GM21723 (cell line): ENCODE results near the gene FBLN1.

ENCODE experiments used
- ATAC-seq: cut with Tn5 transposase; IDR thresholded peaks from one replicate; pipeline ENCODE4 v1.9.1; 2021; ENCODE audit warnings: mild to moderate bottlenecking, moderate library complexity; ENCODE audit not compliant: unreplicated experiment

Gene FBLN1

GRCh38 chr22:45564349-45565030 lies 61.8 kb downstream of the FBLN1 start:
- no peak for ATAC-seq

- ATAC-seq: no peak
These were observed 62.5 kb downstream of the FBLN1 start for GRCh38 chr22:45565171-45565570.

GRCh38 chr22:45565973-45566372 lies 63.3 kb downstream of the FBLN1 start:
- no peak for ATAC-seq

GRCh38 chr22:45568213-45568612 lies 65.5 kb downstream of the FBLN1 start:
- no peak for ATAC-seq

- ATAC-seq: no peak
These were observed 68.4 kb downstream of the FBLN1 start for GRCh38 chr22:45571089-45571488.

- no peak for ATAC-seq
These were observed 69.8 kb downstream of the FBLN1 start for GRCh38 chr22:45572444-45572843.

GRCh38 chr22:45574069-45574703 lies 71.5 kb downstream of the FBLN1 start:
- no peak for ATAC-seq

GRCh38 chr22:45575173-45575572 lies 72.5 kb downstream of the FBLN1 start:
- ATAC-seq: no peak

GRCh38 chr22:45575607-45576272 lies 73.1 kb downstream of the FBLN1 start:
- no peak for ATAC-seq

- no peak for ATAC-seq
These were observed 73.6 kb downstream of the FBLN1 start for GRCh38 chr22:45576273-45576625.

- ATAC-seq: no peak
These were observed 74.2 kb downstream of the FBLN1 start for GRCh38 chr22:45576730-45577464.

- no peak for ATAC-seq
These were observed 75.3 kb downstream of the FBLN1 start for GRCh38 chr22:45577746-45578523.

GRCh38 chr22:45578524-45579147 lies 76.0 kb downstream of the FBLN1 start:
- ATAC-seq: no peak

GRCh38 chr22:45579306-45579705 lies 76.6 kb downstream of the FBLN1 start:
- ATAC-seq: no peak

GRCh38 chr22:45579806-45580725 lies 77.4 kb downstream of the FBLN1 start:
- ATAC-seq: no peak

- ATAC-seq: no peak
These were observed 78.2 kb downstream of the FBLN1 start for GRCh38 chr22:45580726-45581381.

- ATAC-seq: no peak
These were observed 78.9 kb downstream of the FBLN1 start for GRCh38 chr22:45581549-45582080.

GRCh38 chr22:45582236-45582954 lies 79.7 kb downstream of the FBLN1 start:
- no peak for ATAC-seq
